ENCODE data around the gene SPSB1.

DNA sequence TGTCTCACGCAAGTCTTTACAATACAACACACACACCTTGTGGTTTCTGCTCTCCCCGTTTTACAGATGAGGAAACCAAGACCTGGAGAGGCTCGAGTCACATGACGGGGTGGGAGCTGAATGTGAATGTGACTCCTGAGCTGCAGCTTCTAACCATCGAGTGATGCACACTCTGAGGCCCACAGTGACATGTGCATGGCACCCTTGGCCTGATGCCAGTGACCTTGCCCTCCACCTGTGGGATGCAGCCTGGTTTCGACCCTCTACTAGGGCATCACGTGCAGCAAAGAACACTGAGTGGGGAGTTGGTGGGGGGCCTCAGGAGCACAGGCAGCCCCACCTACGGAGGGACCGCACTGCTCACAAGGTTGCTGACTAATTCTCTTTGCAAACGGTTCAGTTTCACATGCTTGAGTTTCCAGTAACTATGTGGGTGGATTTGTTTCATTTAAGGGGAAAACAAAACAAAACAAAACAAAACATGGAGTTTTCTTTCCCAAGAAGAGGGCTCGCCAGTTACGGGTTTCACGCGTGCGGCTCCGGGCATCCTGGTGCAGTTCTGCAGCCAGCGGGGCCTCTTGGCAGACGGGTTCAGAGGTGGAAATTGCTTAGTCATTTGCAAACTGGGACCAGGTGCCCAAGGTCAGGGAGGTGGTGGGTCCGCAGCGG is 22.9 kb downstream of the SPSB1 start:
- no peak for TF ChIP-seq POLR2AphosphoS5 (IDR thresholded peaks at IDR 0.05)
- TF ChIP-seq, protein P1, sequence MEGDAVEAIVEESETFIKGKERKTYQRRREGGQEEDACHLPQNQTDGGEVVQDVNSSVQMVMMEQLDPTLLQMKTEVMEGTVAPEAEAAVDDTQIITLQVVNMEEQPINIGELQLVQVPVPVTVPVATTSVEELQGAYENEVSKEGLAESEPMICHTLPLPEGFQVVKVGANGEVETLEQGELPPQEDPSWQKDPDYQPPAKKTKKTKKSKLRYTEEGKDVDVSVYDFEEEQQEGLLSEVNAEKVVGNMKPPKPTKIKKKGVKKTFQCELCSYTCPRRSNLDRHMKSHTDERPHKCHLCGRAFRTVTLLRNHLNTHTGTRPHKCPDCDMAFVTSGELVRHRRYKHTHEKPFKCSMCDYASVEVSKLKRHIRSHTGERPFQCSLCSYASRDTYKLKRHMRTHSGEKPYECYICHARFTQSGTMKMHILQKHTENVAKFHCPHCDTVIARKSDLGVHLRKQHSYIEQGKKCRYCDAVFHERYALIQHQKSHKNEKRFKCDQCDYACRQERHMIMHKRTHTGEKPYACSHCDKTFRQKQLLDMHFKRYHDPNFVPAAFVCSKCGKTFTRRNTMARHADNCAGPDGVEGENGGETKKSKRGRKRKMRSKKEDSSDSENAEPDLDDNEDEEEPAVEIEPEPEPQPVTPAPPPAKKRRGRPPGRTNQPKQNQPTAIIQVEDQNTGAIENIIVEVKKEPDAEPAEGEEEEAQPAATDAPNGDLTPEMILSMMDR (IDR thresholded peaks at IDR 0.05): no peak

Data from prostate gland (tissue), 2 donors.